ENCODE results near the gene SAMD5.

DNA sequence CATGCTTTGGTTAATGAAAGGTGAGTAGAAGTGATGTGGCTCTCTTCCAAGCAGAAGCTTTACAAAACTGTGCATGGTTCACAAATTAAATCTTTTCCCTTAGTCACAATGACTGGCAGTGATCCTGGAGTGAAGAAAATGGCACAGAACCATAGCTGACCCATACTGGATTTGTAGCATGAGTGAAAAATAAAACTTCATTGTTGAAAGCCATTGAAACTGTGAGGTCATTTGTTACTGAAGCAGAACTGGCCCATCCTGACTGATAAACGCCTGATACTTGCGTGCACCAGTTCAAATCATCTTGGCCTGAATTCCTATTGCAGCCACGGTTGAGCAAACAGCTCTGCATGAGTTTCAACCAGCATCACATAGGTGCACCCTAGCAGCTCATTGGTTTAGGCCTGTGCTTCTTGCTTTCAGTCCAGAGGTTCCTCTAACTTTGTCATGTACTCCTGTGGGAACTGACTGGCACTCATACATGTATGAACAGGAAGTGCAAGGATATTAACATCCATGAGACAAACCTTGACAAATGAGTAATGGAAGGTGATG lies 40.5 kb downstream of the SAMD5 start:
- TF ChIP-seq USF2 (IDR thresholded peaks at IDR 0.05) (no peak), CEBPB (IDR thresholded peaks at IDR 0.05) (no peak)
- TF ChIP-seq, protein P1, sequence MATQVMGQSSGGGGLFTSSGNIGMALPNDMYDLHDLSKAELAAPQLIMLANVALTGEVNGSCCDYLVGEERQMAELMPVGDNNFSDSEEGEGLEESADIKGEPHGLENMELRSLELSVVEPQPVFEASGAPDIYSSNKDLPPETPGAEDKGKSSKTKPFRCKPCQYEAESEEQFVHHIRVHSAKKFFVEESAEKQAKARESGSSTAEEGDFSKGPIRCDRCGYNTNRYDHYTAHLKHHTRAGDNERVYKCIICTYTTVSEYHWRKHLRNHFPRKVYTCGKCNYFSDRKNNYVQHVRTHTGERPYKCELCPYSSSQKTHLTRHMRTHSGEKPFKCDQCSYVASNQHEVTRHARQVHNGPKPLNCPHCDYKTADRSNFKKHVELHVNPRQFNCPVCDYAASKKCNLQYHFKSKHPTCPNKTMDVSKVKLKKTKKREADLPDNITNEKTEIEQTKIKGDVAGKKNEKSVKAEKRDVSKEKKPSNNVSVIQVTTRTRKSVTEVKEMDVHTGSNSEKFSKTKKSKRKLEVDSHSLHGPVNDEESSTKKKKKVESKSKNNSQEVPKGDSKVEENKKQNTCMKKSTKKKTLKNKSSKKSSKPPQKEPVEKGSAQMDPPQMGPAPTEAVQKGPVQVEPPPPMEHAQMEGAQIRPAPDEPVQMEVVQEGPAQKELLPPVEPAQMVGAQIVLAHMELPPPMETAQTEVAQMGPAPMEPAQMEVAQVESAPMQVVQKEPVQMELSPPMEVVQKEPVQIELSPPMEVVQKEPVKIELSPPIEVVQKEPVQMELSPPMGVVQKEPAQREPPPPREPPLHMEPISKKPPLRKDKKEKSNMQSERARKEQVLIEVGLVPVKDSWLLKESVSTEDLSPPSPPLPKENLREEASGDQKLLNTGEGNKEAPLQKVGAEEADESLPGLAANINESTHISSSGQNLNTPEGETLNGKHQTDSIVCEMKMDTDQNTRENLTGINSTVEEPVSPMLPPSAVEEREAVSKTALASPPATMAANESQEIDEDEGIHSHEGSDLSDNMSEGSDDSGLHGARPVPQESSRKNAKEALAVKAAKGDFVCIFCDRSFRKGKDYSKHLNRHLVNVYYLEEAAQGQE (IDR thresholded peaks at IDR 0.05): no peak
- TF ChIP-seq, protein P2, sequence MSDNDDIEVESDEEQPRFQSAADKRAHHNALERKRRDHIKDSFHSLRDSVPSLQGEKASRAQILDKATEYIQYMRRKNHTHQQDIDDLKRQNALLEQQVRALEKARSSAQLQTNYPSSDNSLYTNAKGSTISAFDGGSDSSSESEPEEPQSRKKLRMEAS (IDR thresholded peaks at IDR 0.05): no peak
